Liver (tissue), 9 donors: ENCODE results near the gene AGPAT4. TPM values are rescaled to one million over a fixed set of nuclear protein-coding genes. Genes with fewer than 3 reads are reported as not detected.

Experiments
- DNase-seq: peaks from one replicate; pipeline ENCODE4 v3.0.0-alpha.2; 2017; ENCODE audit warnings: low spot score
- H3K27ac ChIP-seq, 2 donors: one replicate each; pipeline ENCODE4 v1.7.0; 2013; ENCODE audit warnings: inconsistent platforms in 2 of 2, low read length in 2 of 2, control low read depth in 1 of 2, low read depth in 1 of 2, mild to moderate bottlenecking in 1 of 2
- H3K27me3 ChIP-seq, 4 donors: one replicate each; pipeline versions ENCODE4 v1.6.1 to v1.7.0; 2013; ENCODE audit warnings: low read length in 3 of 4, inconsistent platforms in 1 of 4, mild to moderate bottlenecking in 1 of 4, moderate library complexity in 1 of 4; ENCODE audit not compliant: control insufficient read depth in 4 of 4, insufficient read depth in 4 of 4
- H3K36me3 ChIP-seq, 4 donors: one replicate each; pipeline versions ENCODE4 v1.6.1 to v1.7.0; 2013; ENCODE audit warnings: low read length in 3 of 4, mild to moderate bottlenecking in 3 of 4, low read depth in 1 of 4, moderate library complexity in 1 of 4; ENCODE audit not compliant: control insufficient read depth in 4 of 4, insufficient read depth in 3 of 4
- H3K4me1 ChIP-seq, 4 donors: one replicate each; pipeline versions ENCODE4 v1.6.1 to v1.7.0; 2013; ENCODE audit warnings: low read length in 3 of 4, mild to moderate bottlenecking in 3 of 4, moderate library complexity in 1 of 4; ENCODE audit not compliant: control insufficient read depth in 4 of 4, insufficient read depth in 4 of 4
- H3K4me3 ChIP-seq, 3 donors: one replicate each; pipeline versions ENCODE4 v1.6.1 to v1.7.0; 2013; ENCODE audit warnings: low read length in 3 of 3, control low read depth in 1 of 3, low read depth in 1 of 3, mild to moderate bottlenecking in 1 of 3
- H3K9ac ChIP-seq, 2 donors: one replicate each; pipeline ENCODE4 v1.7.0; 2013; ENCODE audit warnings: low read length in 2 of 2, mild to moderate bottlenecking in 2 of 2, moderate library complexity in 2 of 2, control low read depth in 1 of 2, low read depth in 1 of 2
- H3K9me3 ChIP-seq, 4 donors: one replicate each; pipeline versions ENCODE4 v1.6.1 to v1.7.0; 2013; ENCODE audit warnings: low read length in 3 of 4; ENCODE audit not compliant: control insufficient read depth in 4 of 4
- ATF3 ChIP-seq: IDR thresholded peaks from 2 replicates; pipeline ENCODE4 v1.6.1; 2016; ENCODE audit warnings: antibody characterized with exemption
- CTCF ChIP-seq: fragments of 150-350 bp; IDR thresholded peaks from 2 replicates; pipeline ENCODE4 v1.5.1; 2017; ENCODE audit warnings: improper control_type of control experiment, low read depth, low read length; ENCODE audit not compliant: missing input control
- EGR1 ChIP-seq, 2 donors: IDR thresholded peaks; 2 replicates each; pipeline ENCODE4 v1.6.1; 2016 to 2018; ENCODE audit warnings: antibody characterized with exemption in 2 of 2, low read depth in 2 of 2
- FOXA1 ChIP-seq: IDR thresholded peaks from 2 replicates; pipeline ENCODE4 v1.6.1; 2016; ENCODE audit warnings: antibody characterized with exemption
- FOXA2 ChIP-seq: IDR thresholded peaks from 2 replicates; pipeline ENCODE4 v1.6.1; 2016; ENCODE audit warnings: antibody characterized with exemption
- GABPA ChIP-seq, 2 donors: IDR thresholded peaks in 1 of 2; conservative IDR thresholded peaks in 1 of 2; 2 replicates each; pipeline ENCODE4 v1.6.1; 2016; ENCODE audit warnings: antibody characterized with exemption in 2 of 2, mild to moderate bottlenecking in 1 of 2, moderate library complexity in 1 of 2
- HNF4A ChIP-seq, 2 donors: conservative IDR thresholded peaks; 2 replicates each; pipeline ENCODE4 v1.6.1; 2016; ENCODE audit warnings: antibody characterized with exemption in 2 of 2, mild to moderate bottlenecking in 2 of 2
- HNF4G ChIP-seq: IDR thresholded peaks from 2 replicates; pipeline ENCODE4 v1.6.1; 2016; ENCODE audit warnings: antibody characterized with exemption
- JUND ChIP-seq, 2 donors: IDR thresholded peaks; 2 replicates each; pipeline ENCODE4 v1.6.1; 2016; ENCODE audit warnings: antibody characterized with exemption in 2 of 2
- MAX ChIP-seq: IDR thresholded peaks from 2 replicates; pipeline ENCODE4 v1.6.1; 2016; ENCODE audit warnings: antibody characterized with exemption
- NR2F2 ChIP-seq: IDR thresholded peaks from 2 replicates; pipeline ENCODE4 v1.6.1; 2016; ENCODE audit warnings: antibody characterized with exemption
- RAD21 ChIP-seq, 2 donors: IDR thresholded peaks; 2 replicates each; pipeline ENCODE4 v1.6.1; 2016; ENCODE audit warnings: antibody characterized with exemption in 2 of 2, mild to moderate bottlenecking in 2 of 2
- RXRA ChIP-seq, 2 donors: IDR thresholded peaks; 2 replicates each; pipeline ENCODE4 v1.6.1; 2017 to 2018; ENCODE audit warnings: antibody characterized with exemption in 2 of 2, mild to moderate bottlenecking in 1 of 2
- SP1 ChIP-seq: IDR thresholded peaks from 2 replicates; pipeline ENCODE4 v1.6.1; 2018; ENCODE audit warnings: antibody characterized with exemption, mild to moderate bottlenecking
- TAF1 ChIP-seq: conservative IDR thresholded peaks from 2 replicates; pipeline ENCODE4 v1.6.1; 2016; ENCODE audit warnings: antibody characterized with exemption, mild to moderate bottlenecking
- YY1 ChIP-seq: IDR thresholded peaks from 2 replicates; pipeline ENCODE4 v1.6.1; 2016; ENCODE audit warnings: antibody characterized with exemption, mild to moderate bottlenecking
- ZBTB33 ChIP-seq: IDR thresholded peaks from 2 replicates; pipeline ENCODE4 v1.6.1; 2016; ENCODE audit warnings: antibody characterized with exemption
- WGBS: extraction: QIAGEN DNeasy Blood & Tissue Kit; methylation state at CpG from one replicate; pipeline ENCODE4 v1.1.7; 2013; 5-methylcytosine and 5-hydroxymethylcytosine counted together
- polyA plus RNA-seq, 2 donors: library from polyadenylated mRNA; stranded (reverse) in 1 of 2; unstranded in 1 of 2; fragments of 200-250 nt in 1 of 2; fragments of >200 nt in 1 of 2; fragmentation: Nextera tagmentation in 1 of 2; extraction: Ambion mirVana in 1 of 2; gene quantifications; one replicate each; pipeline versions ENCODE4 v1.2.1 to v1.2.3, GENCODE V29; 2013 to 2015
- total RNA-seq, 2 donors: library from RNA; depleted of rRNA; stranded (reverse); fragments of >200 nt; gene quantifications; one replicate each; pipeline ENCODE4 v1.2.3, GENCODE V29; 2014
- TF ChIP-seq, protein P1 (sequence below): IDR thresholded peaks from 2 replicates; pipeline ENCODE4 v1.6.1; 2016; ENCODE audit warnings: antibody characterized with exemption, mild to moderate bottlenecking
- donor health status: healthy.
- donor health status: healthy.
- donor health status: healthy.
- donor health status: healthy.
- donor health status: healthy.

Gene AGPAT4
- total and polyA plus RNA-seq, 4 donors = 0.44 to 17.5 (median 0.69) TPM

- Histone ChIP-seq H3K9me3 (no peaks in the 10 kb centered on the region), H3K27me3 (no peaks in the 10 kb centered on the region), H3K9ac (no peak overlapping the region), H3K4me1 (no peaks in the 10 kb centered on the region), H3K4me3 (no peak overlapping the region), H3K36me3 (no peaks in the 10 kb centered on the region), H3K27ac (no peak overlapping the region)
- no peak for DNase-seq
- TF ChIP-seq FOXA2 (no peak), CTCF (no peak), GABPA (IDR thresholded peaks at IDR 0.05 in 1 of 2, conservative IDR thresholded peaks at IDR 0.05 in 1 of 2) (no peak), TAF1 (no peak), EGR1 (IDR thresholded peaks at IDR 0.05; ENCODE audit: low read depth in 2 of 2) (no peak), YY1 (no peak), HNF4G (no peak), HNF4A (conservative IDR thresholded peaks at IDR 0.05) (no peak), RAD21 (IDR thresholded peaks at IDR 0.05) (no peak), SP1 (no peak), NR2F2 (no peak), ZBTB33 (no peak)
- WGBS = 95% methylated on average over 4 of the region's 4 CpGs
Observed at GRCh38 chr6:161194374-161194773, 79.5 kb downstream of the AGPAT4 start.

- WGBS = 92% methylated on average over 5 of the region's 5 CpGs
- H3K27me3 ChIP-seq = no peaks in the 10 kb centered on the region
- no peaks in the 10 kb centered on the region for H3K36me3 ChIP-seq
- H3K9ac ChIP-seq = no peak overlapping the region
- H3K9me3 ChIP-seq = no peaks in the 10 kb centered on the region
- no peak for DNase-seq
- TF ChIP-seq CTCF = no peak
- TF ChIP-seq NR2F2 = no peak
- no peak for TF ChIP-seq ZBTB33
- TF ChIP-seq HNF4G = no peak
- TF ChIP-seq JUND (IDR thresholded peaks at IDR 0.05) = no peak
- TF ChIP-seq YY1 = no peak
- no peak for TF ChIP-seq FOXA2
- TF ChIP-seq RXRA (IDR thresholded peaks at IDR 0.05) = no peak
- no peak for TF ChIP-seq TAF1
- TF ChIP-seq MAX = no peak
- no peak for TF ChIP-seq RAD21 (IDR thresholded peaks at IDR 0.05)
- TF ChIP-seq FOXA1 = no peak
- TF ChIP-seq ATF3 = no peak
- no peak for TF ChIP-seq HNF4A (conservative IDR thresholded peaks at IDR 0.05)
- TF ChIP-seq, protein P1, sequence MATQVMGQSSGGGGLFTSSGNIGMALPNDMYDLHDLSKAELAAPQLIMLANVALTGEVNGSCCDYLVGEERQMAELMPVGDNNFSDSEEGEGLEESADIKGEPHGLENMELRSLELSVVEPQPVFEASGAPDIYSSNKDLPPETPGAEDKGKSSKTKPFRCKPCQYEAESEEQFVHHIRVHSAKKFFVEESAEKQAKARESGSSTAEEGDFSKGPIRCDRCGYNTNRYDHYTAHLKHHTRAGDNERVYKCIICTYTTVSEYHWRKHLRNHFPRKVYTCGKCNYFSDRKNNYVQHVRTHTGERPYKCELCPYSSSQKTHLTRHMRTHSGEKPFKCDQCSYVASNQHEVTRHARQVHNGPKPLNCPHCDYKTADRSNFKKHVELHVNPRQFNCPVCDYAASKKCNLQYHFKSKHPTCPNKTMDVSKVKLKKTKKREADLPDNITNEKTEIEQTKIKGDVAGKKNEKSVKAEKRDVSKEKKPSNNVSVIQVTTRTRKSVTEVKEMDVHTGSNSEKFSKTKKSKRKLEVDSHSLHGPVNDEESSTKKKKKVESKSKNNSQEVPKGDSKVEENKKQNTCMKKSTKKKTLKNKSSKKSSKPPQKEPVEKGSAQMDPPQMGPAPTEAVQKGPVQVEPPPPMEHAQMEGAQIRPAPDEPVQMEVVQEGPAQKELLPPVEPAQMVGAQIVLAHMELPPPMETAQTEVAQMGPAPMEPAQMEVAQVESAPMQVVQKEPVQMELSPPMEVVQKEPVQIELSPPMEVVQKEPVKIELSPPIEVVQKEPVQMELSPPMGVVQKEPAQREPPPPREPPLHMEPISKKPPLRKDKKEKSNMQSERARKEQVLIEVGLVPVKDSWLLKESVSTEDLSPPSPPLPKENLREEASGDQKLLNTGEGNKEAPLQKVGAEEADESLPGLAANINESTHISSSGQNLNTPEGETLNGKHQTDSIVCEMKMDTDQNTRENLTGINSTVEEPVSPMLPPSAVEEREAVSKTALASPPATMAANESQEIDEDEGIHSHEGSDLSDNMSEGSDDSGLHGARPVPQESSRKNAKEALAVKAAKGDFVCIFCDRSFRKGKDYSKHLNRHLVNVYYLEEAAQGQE = no peak
- TF ChIP-seq GABPA (IDR thresholded peaks at IDR 0.05 in 1 of 2, conservative IDR thresholded peaks at IDR 0.05 in 1 of 2) = no peak
- no peak for TF ChIP-seq EGR1 (IDR thresholded peaks at IDR 0.05; ENCODE audit: low read depth in 2 of 2)
- no peaks in the 10 kb centered on the region for H3K4me1 ChIP-seq
- H3K4me3 ChIP-seq = no peak overlapping the region
- H3K27ac ChIP-seq = no peak overlapping the region
Observed at GRCh38 chr6:161192636-161193411, 81.0 kb downstream of the AGPAT4 start.
